Measurements from ENCODE around the gene CEMIP.

- TF ChIP-seq, protein P1, sequence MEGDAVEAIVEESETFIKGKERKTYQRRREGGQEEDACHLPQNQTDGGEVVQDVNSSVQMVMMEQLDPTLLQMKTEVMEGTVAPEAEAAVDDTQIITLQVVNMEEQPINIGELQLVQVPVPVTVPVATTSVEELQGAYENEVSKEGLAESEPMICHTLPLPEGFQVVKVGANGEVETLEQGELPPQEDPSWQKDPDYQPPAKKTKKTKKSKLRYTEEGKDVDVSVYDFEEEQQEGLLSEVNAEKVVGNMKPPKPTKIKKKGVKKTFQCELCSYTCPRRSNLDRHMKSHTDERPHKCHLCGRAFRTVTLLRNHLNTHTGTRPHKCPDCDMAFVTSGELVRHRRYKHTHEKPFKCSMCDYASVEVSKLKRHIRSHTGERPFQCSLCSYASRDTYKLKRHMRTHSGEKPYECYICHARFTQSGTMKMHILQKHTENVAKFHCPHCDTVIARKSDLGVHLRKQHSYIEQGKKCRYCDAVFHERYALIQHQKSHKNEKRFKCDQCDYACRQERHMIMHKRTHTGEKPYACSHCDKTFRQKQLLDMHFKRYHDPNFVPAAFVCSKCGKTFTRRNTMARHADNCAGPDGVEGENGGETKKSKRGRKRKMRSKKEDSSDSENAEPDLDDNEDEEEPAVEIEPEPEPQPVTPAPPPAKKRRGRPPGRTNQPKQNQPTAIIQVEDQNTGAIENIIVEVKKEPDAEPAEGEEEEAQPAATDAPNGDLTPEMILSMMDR (IDR thresholded peaks at IDR 0.05; ENCODE audit: low read length): no peak
- no peak for TF ChIP-seq EZH2 (optimal IDR thresholded peaks at IDR 0.05; ENCODE audit: low read depth, low read length)
- TF ChIP-seq EZH2phosphoT487 (IDR thresholded peaks at IDR 0.05; ENCODE audit: low read length): no peak
Observed at GRCh38 chr15:80967451-80967850, 188.3 kb downstream of the CEMIP start.

Measured in MM.1S (cell line).